Melanocyte of skin (primary cell): ENCODE measurements around the gene CSRNP2. TPM values are rescaled to one million over a fixed set of nuclear protein-coding genes. Genes with fewer than 3 reads are reported as not detected.

Experiments used
- small RNA-seq, 2 donors: library from RNA; depleted of rRNA; stranded (forward); fragments of <200 nt; gene quantifications; one replicate each; pipeline ENCODE3, GENCODE V24; 2012
- total RNA-seq, 2 donors: library from RNA; depleted of rRNA; stranded (reverse); fragments of >200 nt; gene quantifications; 2 replicates each; pipeline ENCODE4 v1.2.3, GENCODE V29; 2012

Gene CSRNP2, protein sequence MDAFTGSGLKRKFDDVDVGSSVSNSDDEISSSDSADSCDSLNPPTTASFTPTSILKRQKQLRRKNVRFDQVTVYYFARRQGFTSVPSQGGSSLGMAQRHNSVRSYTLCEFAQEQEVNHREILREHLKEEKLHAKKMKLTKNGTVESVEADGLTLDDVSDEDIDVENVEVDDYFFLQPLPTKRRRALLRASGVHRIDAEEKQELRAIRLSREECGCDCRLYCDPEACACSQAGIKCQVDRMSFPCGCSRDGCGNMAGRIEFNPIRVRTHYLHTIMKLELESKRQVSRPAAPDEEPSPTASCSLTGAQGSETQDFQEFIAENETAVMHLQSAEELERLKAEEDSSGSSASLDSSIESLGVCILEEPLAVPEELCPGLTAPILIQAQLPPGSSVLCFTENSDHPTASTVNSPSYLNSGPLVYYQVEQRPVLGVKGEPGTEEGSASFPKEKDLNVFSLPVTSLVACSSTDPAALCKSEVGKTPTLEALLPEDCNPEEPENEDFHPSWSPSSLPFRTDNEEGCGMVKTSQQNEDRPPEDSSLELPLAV
- 10 to 100 TPM; 19.0 to 19.3 TPM for total RNA-seq

DNA sequence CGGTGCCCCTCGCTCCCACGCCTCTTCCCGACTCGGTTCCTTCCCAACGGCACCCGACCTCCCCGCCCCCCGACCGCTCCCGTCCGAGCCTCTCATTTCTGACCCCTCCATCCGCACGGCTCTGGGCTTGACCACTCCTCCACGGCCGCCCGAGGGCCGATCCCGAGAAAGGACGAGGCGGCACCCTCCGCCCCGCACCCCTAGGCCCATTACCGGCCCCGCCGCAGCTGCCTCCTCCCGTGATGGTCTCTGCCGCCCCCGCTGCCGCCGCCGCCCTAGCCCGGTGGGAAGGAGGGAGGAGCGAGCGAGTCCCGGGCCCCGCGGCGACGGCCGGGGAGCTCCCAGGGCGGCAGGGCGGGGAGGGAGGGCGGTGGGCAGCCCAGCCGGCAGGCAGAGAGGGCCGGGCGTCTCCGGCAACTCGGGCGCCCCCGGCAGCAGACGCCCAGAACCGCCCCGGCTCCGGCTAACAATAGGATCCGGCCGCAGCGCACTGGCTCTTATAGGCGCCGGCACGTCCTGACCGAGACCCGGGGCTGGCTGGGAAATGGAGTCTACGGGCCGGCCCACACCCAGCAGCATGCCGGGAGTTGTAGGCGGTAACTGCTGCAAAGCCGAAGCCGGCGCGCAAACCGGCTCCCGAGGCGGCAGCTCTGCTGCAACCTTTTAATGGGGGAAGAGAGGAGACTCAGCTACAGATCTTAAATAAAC, at the start of gene CSRNP2:
Gene CSRNP2 (minus strand): TSS at position 471 of the 708 bp plus-strand sequence. CDS start 7,035 bp downstream, outside the sequence.

GRCh38 chr12:51047655-51048540, 35.5 kb downstream of the CSRNP2 start, which contains the start of gene LETMD1:
LETMD1 (plus strand) TSS chr12:51048327; CDS start chr12:51048357, 30 bp downstream.

DNA sequence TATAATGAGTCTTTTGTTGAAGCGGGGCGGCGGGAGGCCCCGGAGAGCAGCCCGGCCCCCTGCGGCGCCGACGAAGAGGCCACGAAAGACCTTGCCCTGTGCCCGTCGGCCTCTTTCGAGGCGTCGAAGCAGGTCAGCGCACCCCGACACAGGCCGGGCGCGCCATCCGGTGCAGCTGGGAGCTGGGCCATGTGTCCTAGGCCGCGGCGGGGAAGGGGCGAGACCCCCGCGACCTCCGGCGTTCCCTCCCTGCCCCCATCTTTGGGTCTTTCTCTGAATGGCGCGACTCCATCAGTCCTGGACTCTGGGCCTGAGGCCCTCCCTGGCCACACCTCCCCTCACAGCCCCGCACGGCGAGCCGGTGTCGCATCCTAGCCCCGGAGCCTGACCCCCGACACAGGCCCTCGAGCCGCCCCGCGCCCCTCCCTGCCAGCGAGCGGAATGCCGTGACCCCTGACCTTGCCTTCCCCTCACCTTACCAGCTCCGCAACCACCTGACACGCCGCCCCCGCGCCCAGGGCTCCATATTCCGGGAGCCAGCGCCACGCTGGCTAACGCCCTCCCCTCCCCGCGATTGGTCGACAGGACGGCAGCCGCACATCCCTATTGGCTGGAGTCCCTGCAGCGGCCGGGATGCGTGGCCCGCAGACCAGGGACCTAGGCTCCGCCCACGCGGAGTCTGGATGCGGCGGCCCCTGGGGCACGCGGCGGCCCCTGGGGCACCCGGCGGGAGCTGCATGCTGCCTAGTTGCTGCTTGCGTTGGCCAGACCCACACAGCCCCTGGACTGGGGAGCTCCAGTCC, 57.4 kb downstream of the CSRNP2 start, which contains the start of gene SLC11A2:
Gene SLC11A2 (minus strand): TSS at position 549 of the 803 bp plus-strand sequence. CDS start 15,656 bp downstream, outside the sequence.

Small RNAs within 50 kb of the gene (small RNA-seq; reads per million reads assigned to genes)
- gene RNU6-1273P (0 reads per million in 2 donors), gene RNU6-87P (0 reads per million in 2 donors)

Other genes with a start within 250 kb of the CSRNP2 start
- gene TMPRSS12, start 240.7 kb downstream of the CSRNP2 start, total RNA-seq, result not detected
- gene HIGD1C, start 131.1 kb downstream of the CSRNP2 start, total RNA-seq, result not detected
- 100 to 1,000 TPM; 137 to 336 TPM for gene SLC11A2, start 57.2 kb downstream of the CSRNP2 start, total RNA-seq
- gene LETMD1, start 35.3 kb downstream of the CSRNP2 start, total RNA-seq, result 10 to 100 TPM; 27.0 to 34.1 TPM
- gene TFCP2, start 89.5 kb upstream of the CSRNP2 start, total RNA-seq, result 1 to 10 TPM; 5.5 to 9.7 TPM
- gene POU6F1, start 134.5 kb upstream of the CSRNP2 start, total RNA-seq, result 1 to 10 TPM; 1.3 to 2.8 TPM
- 100 to 1,000 TPM; 218 to 230 TPM for gene DAZAP2, start 155.2 kb upstream of the CSRNP2 start, total RNA-seq
- 1 to 10 TPM in 1 of 2 donors, not detected in 1; 1.3 TPM for gene SMAGP, start 186.8 kb upstream of the CSRNP2 start, total RNA-seq
- not detected for gene BIN2, start 240.6 kb upstream of the CSRNP2 start, total RNA-seq